Natural killer cell (primary cell): ENCODE measurements around the gene METTL26. TPM values are rescaled to one million over a fixed set of nuclear protein-coding genes. Genes with fewer than 3 reads are reported as not detected.

Experiments
- ATAC-seq, 3 donors: fragments of 150-1000 bp in 2 of 3; fragments of 200-7000 bp in 1 of 3; cut with Tn5 transposase; 1 replicate in 1 of 3; 2 replicates in 2 of 3; pipeline ENCODE4 v1.10.0; 2021; ENCODE audit warnings: mild to moderate bottlenecking in 2 of 3, moderate library complexity in 2 of 3
- DNase-seq, 2 donors: peaks; one replicate each; pipeline versions ENCODE4 v3.0.0 to v3.0.0-alpha.2; 2013 to 2021; ENCODE audit warnings: mixed read lengths in 1 of 2
- H3K27ac ChIP-seq: one replicate; pipeline ENCODE4 v1.5.1; 2013; ENCODE audit warnings: mild to moderate bottlenecking, low read length
- H3K27me3 ChIP-seq: one replicate; pipeline ENCODE4 v1.6.1; 2013; ENCODE audit warnings: low read length; ENCODE audit not compliant: control insufficient read depth, insufficient read depth
- H3K36me3 ChIP-seq: one replicate; pipeline ENCODE4 v1.6.1; 2013; ENCODE audit warnings: low read length; ENCODE audit not compliant: control insufficient read depth, insufficient read depth
- H3K4me1 ChIP-seq: one replicate; pipeline ENCODE4 v1.6.1; 2013; ENCODE audit warnings: low read length; ENCODE audit not compliant: control insufficient read depth, insufficient read depth
- H3K4me3 ChIP-seq: one replicate; pipeline ENCODE4 v1.5.1; 2013; ENCODE audit warnings: low read length
- H3K9me3 ChIP-seq: one replicate; pipeline ENCODE4 v1.6.1; 2013; ENCODE audit warnings: low read length; ENCODE audit not compliant: control insufficient read depth, insufficient read depth
- H3K27ac Mint-ChIP-seq, 2 donors: one replicate each; pipeline ENCODE4 v1.8.0; 2022; ENCODE audit warnings: mild to moderate bottlenecking in 2 of 2, mixed read lengths in 2 of 2, moderate library complexity in 1 of 2
- H3K27me3 Mint-ChIP-seq, 2 donors: one replicate each; pipeline ENCODE4 v1.8.0; 2022; ENCODE audit warnings: low read depth in 2 of 2, mixed read lengths in 2 of 2
- H3K36me3 Mint-ChIP-seq: one replicate; pipeline ENCODE4 v1.8.0; 2022; ENCODE audit warnings: mixed read lengths
- H3K4me1 Mint-ChIP-seq, 2 donors: one replicate each; pipeline ENCODE4 v1.8.0; 2022; ENCODE audit warnings: mixed read lengths in 2 of 2
- H3K4me3 Mint-ChIP-seq: one replicate; pipeline ENCODE4 v1.8.0; 2022; ENCODE audit warnings: mild to moderate bottlenecking, moderate library complexity, mixed read lengths
- H3K9me3 Mint-ChIP-seq, 2 donors: one replicate each; pipeline ENCODE4 v1.8.0; 2022; ENCODE audit warnings: mixed read lengths in 2 of 2
- CTCF ChIP-seq: fragments of 200-600 bp; IDR thresholded peaks from one replicate; pipeline ENCODE4 v1.8.0; 2022; ENCODE audit warnings: antibody characterized with exemption
- WGBS: methylation state at CpG from one replicate; pipeline ENCODE4 v1.1.7; 2013; ENCODE audit warnings: missing lambda C conversion rate; ENCODE audit not compliant: insufficient coverage; 5-methylcytosine and 5-hydroxymethylcytosine counted together
- intact Hi-C: fragments of 100-400 bp; cut with micrococcal nuclease; formaldehyde crosslinking; loops from one replicate; pipeline ENCODE4 v1.14.2; 2022
- total RNA-seq, 4 donors: library from RNA; stranded (reverse); fragments of 120-200 nt in 1 of 4; gene quantifications; one replicate each; pipeline versions ENCODE4 v1.2.3 to v1.2.4, GENCODE V29; 2013 to 2022

The METTL26 gene
- total RNA-seq, 3 donors from 2014 or later (not counting 1 experiment from before 2014, with no cell fraction given), result 33.7 to 36.3 (median 36.1) TPM

- H3K9me3 Mint-ChIP-seq, result no peaks in the 10 kb centered on the region
- H3K27ac ChIP-seq, result no peak overlapping the region
- H3K27me3 Mint-ChIP-seq, result no peaks in the 10 kb centered on the region
- no peaks in the 10 kb centered on the region for H3K27me3 ChIP-seq
- intact Hi-C loops, result no loop called here
- H3K4me3 Mint-ChIP-seq, result no peak overlapping the region
- no peak overlapping the region for H3K27ac Mint-ChIP-seq
- DNase-seq (no peak), ATAC-seq (no peak)
- no peaks in the 10 kb centered on the region for H3K9me3 ChIP-seq
- H3K36me3 ChIP-seq, result peaks cover 9% of the 10 kb centered on the region
- H3K4me1 ChIP-seq, result no peaks in the 10 kb centered on the region
- no peak overlapping the region for H3K4me3 ChIP-seq
- no peak for TF ChIP-seq CTCF
- 96% methylated on average over 49 of the region's 50 CpGs for WGBS
- no peaks in the 10 kb centered on the region for H3K4me1 Mint-ChIP-seq
- no peaks in the 10 kb centered on the region for H3K36me3 Mint-ChIP-seq
These were observed 8.5 kb downstream of the METTL26 start for GRCh38 chr16:627454-628239.

DNA sequence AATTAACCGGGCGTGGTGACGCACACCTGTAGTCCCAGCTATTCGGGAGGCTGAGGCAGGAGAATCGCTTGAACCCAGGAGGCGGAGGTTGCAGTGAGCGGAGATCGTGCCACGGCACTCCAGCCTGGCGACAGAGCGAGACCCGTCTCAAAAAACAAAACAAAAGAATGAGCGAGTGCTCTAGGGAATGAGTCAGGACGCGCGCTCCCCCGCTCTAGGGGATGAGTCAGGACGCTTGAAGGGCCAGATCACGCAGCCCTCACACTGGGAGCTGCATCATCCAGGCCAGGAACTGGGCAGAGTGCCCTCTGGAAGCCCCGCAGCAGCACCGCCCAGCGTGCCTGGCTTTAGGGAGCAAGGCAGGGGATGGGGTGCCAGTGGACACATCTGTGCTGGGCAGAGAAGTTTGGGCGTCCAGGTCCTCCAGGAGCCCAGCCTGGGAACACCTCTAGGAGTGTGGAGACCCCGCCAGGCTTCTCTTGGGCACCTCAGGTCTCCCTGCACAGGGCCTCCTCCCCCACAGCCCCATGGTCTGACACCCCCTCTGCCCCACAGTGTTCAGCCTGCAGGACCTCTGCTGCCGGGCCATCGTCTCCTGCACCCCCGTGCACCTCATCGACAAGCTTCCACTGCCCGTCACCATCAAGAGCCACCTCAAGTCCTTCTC lies 9.2 kb downstream of the METTL26 start:
- no peaks in the 10 kb centered on the region for H3K36me3 Mint-ChIP-seq

DNA sequence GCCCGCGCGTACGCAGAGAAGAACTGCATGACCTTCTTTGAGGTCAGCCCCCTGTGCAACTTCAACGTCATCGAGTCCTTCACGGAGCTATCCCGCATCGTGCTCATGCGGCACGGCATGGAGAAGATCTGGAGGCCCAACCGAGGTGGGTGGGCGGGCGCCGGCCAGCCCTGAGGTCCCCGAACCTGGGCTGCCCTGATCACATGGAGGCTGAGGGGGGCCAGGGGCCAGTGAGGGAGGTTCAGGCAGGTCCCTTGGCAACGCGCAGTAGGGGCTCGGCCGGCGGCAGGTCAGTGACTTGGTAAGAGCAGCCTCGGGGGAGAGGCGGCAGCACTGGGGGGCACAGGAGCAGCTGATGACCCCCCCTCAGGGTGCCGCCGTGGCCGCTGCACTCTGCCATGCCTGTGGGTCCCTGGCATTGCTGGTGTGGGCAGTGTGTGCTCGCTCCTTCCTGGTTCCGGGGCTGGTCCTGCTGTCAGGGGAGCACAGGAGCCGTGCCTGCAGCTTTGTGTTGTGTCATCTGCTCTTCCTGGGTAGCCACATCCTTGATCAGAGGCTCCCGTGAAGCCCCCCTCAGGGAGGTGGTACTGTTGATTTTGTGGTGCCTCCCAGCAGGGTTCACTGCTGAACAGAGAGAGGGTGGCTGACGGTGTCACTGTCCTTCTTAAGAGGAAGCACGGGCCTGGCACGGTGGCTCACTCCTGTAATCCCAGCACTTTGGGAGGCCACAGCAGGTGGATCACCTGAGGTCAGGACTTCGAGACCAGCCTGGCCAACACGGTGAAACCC lies 9.9 kb downstream of the METTL26 start:
- no peak for ATAC-seq
- Histone ChIP-seq H3K9me3 (no peaks in the 10 kb centered on the region), H3K36me3 (peaks cover 9% of the 10 kb centered on the region), H3K4me1 (no peaks in the 10 kb centered on the region), H3K4me3 (no peak overlapping the region), H3K27me3 (no peaks in the 10 kb centered on the region), H3K27ac (no peak overlapping the region)
- H3K27ac Mint-ChIP-seq, result no peak overlapping the region
- no peak overlapping the region for H3K4me3 Mint-ChIP-seq
- no peak for DNase-seq
- no peaks in the 10 kb centered on the region for H3K9me3 Mint-ChIP-seq
- no peaks in the 10 kb centered on the region for H3K36me3 Mint-ChIP-seq
- no peaks in the 10 kb centered on the region for H3K27me3 Mint-ChIP-seq
- WGBS, result 96% methylated on average over 35 of the region's 35 CpGs
- H3K4me1 Mint-ChIP-seq, result no peaks in the 10 kb centered on the region
- TF ChIP-seq CTCF, result no peak
- intact Hi-C loops, result no loop called here

More for the DNA sequence above, 9.2 kb downstream of the METTL26 start:
- no peak for TF ChIP-seq CTCF
- Histone ChIP-seq H3K27ac (no peak overlapping the region), H3K9me3 (no peaks in the 10 kb centered on the region), H3K4me3 (no peak overlapping the region), H3K36me3 (peaks cover 9% of the 10 kb centered on the region), H3K4me1 (no peaks in the 10 kb centered on the region), H3K27me3 (no peaks in the 10 kb centered on the region)
- Mint-ChIP-seq H3K4me3 (no peak overlapping the region), H3K27me3 (no peaks in the 10 kb centered on the region), H3K9me3 (no peaks in the 10 kb centered on the region), H3K4me1 (no peaks in the 10 kb centered on the region), H3K27ac (no peak overlapping the region)
- whole genome bisulfite sequencing, result 93% methylated on average over 29 of the region's 29 CpGs
- ATAC-seq, result no peak
- intact Hi-C loops, result no loop called here
- DNase-seq, result no peak
